IPS-18a (cell line): ENCODE measurements around the gene SDR39U1.
A peak's percentile ranks its signal among the peaks of the same experiment; 100 is the strongest.
"Not testable (repeated sequence)": the region's sequence is repeated elsewhere in the genome, so short reads cannot be mapped to it uniquely, and the experiment has no call there.

ENCODE experiments used
- H3K27ac ChIP-seq: one replicate; pipeline ENCODE4 v1.5.1; 2013; ENCODE audit warnings: low read length
- H3K27me3 ChIP-seq: one replicate; pipeline ENCODE4 v1.6.1; 2013; ENCODE audit warnings: mild to moderate bottlenecking, low read length; ENCODE audit not compliant: control insufficient read depth, insufficient read depth
- H3K36me3 ChIP-seq: one replicate; pipeline ENCODE4 v1.6.1; 2013; ENCODE audit warnings: low read depth, low read length; ENCODE audit not compliant: control insufficient read depth
- H3K4me1 ChIP-seq: one replicate; pipeline ENCODE4 v1.6.1; 2013; ENCODE audit warnings: low read depth, low read length; ENCODE audit not compliant: control insufficient read depth
- H3K4me3 ChIP-seq: one replicate; pipeline ENCODE4 v1.5.1; 2013; ENCODE audit warnings: low read length
- H3K9ac ChIP-seq: one replicate; pipeline ENCODE4 v1.6.1; 2013; ENCODE audit warnings: mild to moderate bottlenecking, low read length, moderate library complexity
- H3K9me3 ChIP-seq: one replicate; pipeline ENCODE4 v1.6.1; 2013; ENCODE audit warnings: low read depth, low read length; ENCODE audit not compliant: control insufficient read depth

The SDR39U1 gene

GRCh38 chr14:24442240-24443052 is at the start of gene SDR39U1:
Gene SDR39U1 (minus strand): TSS chr14:24442776. CDS start chr14:24442769, 7 bp downstream.
- Histone ChIP-seq H3K27me3 (no peaks in the 10 kb centered on the region), H3K9me3 (no peaks in the 10 kb centered on the region), H3K36me3 (peaks cover 31% of the 10 kb centered on the region), H3K4me1 (no peaks in the 10 kb centered on the region), H3K4me3 (peak within 1 kb of the TSS; percentile 80), H3K27ac (peak within 1 kb of the TSS; percentile 68), H3K9ac (peak within 1 kb of the TSS; percentile 89)

GRCh38 chr14:24491586-24492408 is 49.2 kb upstream of the SDR39U1 start:
- not testable (repeated sequence) for H3K27ac ChIP-seq, H3K4me3 ChIP-seq, H3K9me3 ChIP-seq, H3K36me3 ChIP-seq, H3K9ac ChIP-seq, H3K27me3 ChIP-seq, H3K4me1 ChIP-seq

- Histone ChIP-seq H3K4me3 (no peak overlapping the region), H3K36me3 (no peaks in the 10 kb centered on the region), H3K27me3 (no peaks in the 10 kb centered on the region), H3K9me3 (no peaks in the 10 kb centered on the region), H3K4me1 (no peaks in the 10 kb centered on the region), H3K27ac (no peak overlapping the region), H3K9ac (no peak overlapping the region)
These were observed 41.2 kb upstream of the SDR39U1 start for GRCh38 chr14:24483604-24484252.

- H3K27me3 ChIP-seq, H3K9ac ChIP-seq, H3K4me3 ChIP-seq, H3K4me1 ChIP-seq, H3K27ac ChIP-seq, H3K9me3 ChIP-seq, H3K36me3 ChIP-seq: not testable (repeated sequence)
These were observed 40.2 kb upstream of the SDR39U1 start for GRCh38 chr14:24482699-24483303.

- Histone ChIP-seq H3K27ac (no peak overlapping the region), H3K9me3 (no peaks in the 10 kb centered on the region), H3K4me3 (no peak overlapping the region), H3K4me1 (no peaks in the 10 kb centered on the region), H3K27me3 (no peaks in the 10 kb centered on the region), H3K36me3 (no peaks in the 10 kb centered on the region), H3K9ac (no peak overlapping the region)
These were observed 39.2 kb upstream of the SDR39U1 start for GRCh38 chr14:24481622-24482324.

- H3K36me3 ChIP-seq, H3K27ac ChIP-seq, H3K9me3 ChIP-seq, H3K9ac ChIP-seq, H3K4me3 ChIP-seq, H3K27me3 ChIP-seq, H3K4me1 ChIP-seq: not testable (repeated sequence)
These were observed 37.4 kb upstream of the SDR39U1 start for GRCh38 chr14:24479999-24480398.

GRCh38 chr14:24475261-24475660 is 32.7 kb upstream of the SDR39U1 start:
- H3K27ac ChIP-seq, result no peak overlapping the region
- H3K9me3 ChIP-seq, result no peaks in the 10 kb centered on the region
- no peaks in the 10 kb centered on the region for H3K4me1 ChIP-seq
- no peaks in the 10 kb centered on the region for H3K27me3 ChIP-seq
- no peak overlapping the region for H3K9ac ChIP-seq
- no peak overlapping the region for H3K4me3 ChIP-seq
- no peaks in the 10 kb centered on the region for H3K36me3 ChIP-seq

- H3K27me3 ChIP-seq, result no peaks in the 10 kb centered on the region
- H3K4me1 ChIP-seq, result no peaks in the 10 kb centered on the region
- H3K27ac ChIP-seq, result no peak overlapping the region
- H3K4me3 ChIP-seq, result no peak overlapping the region
- H3K9ac ChIP-seq, result no peak overlapping the region
- H3K9me3 ChIP-seq, result no peaks in the 10 kb centered on the region
- no peaks in the 10 kb centered on the region for H3K36me3 ChIP-seq
These were observed 30.6 kb upstream of the SDR39U1 start for GRCh38 chr14:24473211-24473610.

- H3K36me3 ChIP-seq, H3K9ac ChIP-seq, H3K9me3 ChIP-seq, H3K4me1 ChIP-seq, H3K27me3 ChIP-seq, H3K4me3 ChIP-seq, H3K27ac ChIP-seq: not testable (repeated sequence)
These were observed 27.9 kb upstream of the SDR39U1 start for GRCh38 chr14:24470450-24470849.

- no peaks in the 10 kb centered on the region for H3K27me3 ChIP-seq
- no peak overlapping the region for H3K27ac ChIP-seq
- H3K4me3 ChIP-seq, result no peak overlapping the region
- H3K36me3 ChIP-seq, result no peaks in the 10 kb centered on the region
- H3K9me3 ChIP-seq, result no peaks in the 10 kb centered on the region
- no peak overlapping the region for H3K9ac ChIP-seq
- H3K4me1 ChIP-seq, result no peaks in the 10 kb centered on the region
These were observed 23.2 kb upstream of the SDR39U1 start for GRCh38 chr14:24465805-24466204.

- Histone ChIP-seq H3K9ac (no peak overlapping the region), H3K36me3 (no peaks in the 10 kb centered on the region), H3K4me3 (no peak overlapping the region), H3K9me3 (no peaks in the 10 kb centered on the region), H3K27me3 (no peaks in the 10 kb centered on the region), H3K4me1 (no peaks in the 10 kb centered on the region), H3K27ac (no peak overlapping the region)
These were observed 22.8 kb upstream of the SDR39U1 start for GRCh38 chr14:24465368-24465767.
